GM23338 (cell line): Measurements from ENCODE around the gene ADCY5.

ENCODE experiments used
- CREB1 ChIP-seq: fragments of 250-450 bp; sonication (Bioruptor Pico); IDR thresholded peaks from 2 replicates; pipeline ENCODE4 v1.5.0; 2020; ENCODE audit warnings: low read depth, mild to moderate bottlenecking, moderate library complexity
- CTCF ChIP-seq, 2 experiments: fragments of 200-600 bp in 1 of 2; sonication (generic) in 1 of 2; conservative IDR thresholded peaks; 2 replicates each; pipeline versions ENCODE4 v1.5.1 to v1.6.1; 2016 to 2017; ENCODE audit warnings: antibody characterized with exemption in 2 of 2, low read depth in 2 of 2, mild to moderate bottlenecking in 2 of 2, moderate library complexity in 1 of 2
- EZH2 ChIP-seq: fragments of 200-600 bp; sonication (generic); IDR thresholded peaks from one replicate; pipeline ENCODE4 v1.8.0; 2017; ENCODE audit warnings: antibody characterized with exemption, mild to moderate bottlenecking, low read depth; ENCODE audit not compliant: unreplicated experiment
- EZH2phosphoT487 ChIP-seq: fragments of 200-600 bp; sonication (generic); IDR thresholded peaks from one replicate; pipeline ENCODE4 v1.8.1; 2018; ENCODE audit warnings: antibody characterized with exemption; ENCODE audit not compliant: unreplicated experiment
- POLR2AphosphoS5 ChIP-seq: IDR thresholded peaks from 2 replicates; pipeline ENCODE4 v1.6.1; 2016; ENCODE audit warnings: antibody characterized with exemption, low read depth
- STAT1 ChIP-seq: IDR thresholded peaks from one replicate; pipeline ENCODE4 v1.6.1; 2016; ENCODE audit warnings: antibody characterized with exemption; ENCODE audit not compliant: unreplicated experiment
- TF ChIP-seq, protein P1 (sequence below): IDR thresholded peaks from 2 replicates; pipeline ENCODE4 v1.6.1; 2016; ENCODE audit warnings: antibody characterized with exemption
- TF ChIP-seq, protein P2 (sequence below): IDR thresholded peaks from one replicate; pipeline ENCODE4 v1.6.1; 2018; ENCODE audit warnings: antibody characterized with exemption; ENCODE audit not compliant: unreplicated experiment

DNA sequence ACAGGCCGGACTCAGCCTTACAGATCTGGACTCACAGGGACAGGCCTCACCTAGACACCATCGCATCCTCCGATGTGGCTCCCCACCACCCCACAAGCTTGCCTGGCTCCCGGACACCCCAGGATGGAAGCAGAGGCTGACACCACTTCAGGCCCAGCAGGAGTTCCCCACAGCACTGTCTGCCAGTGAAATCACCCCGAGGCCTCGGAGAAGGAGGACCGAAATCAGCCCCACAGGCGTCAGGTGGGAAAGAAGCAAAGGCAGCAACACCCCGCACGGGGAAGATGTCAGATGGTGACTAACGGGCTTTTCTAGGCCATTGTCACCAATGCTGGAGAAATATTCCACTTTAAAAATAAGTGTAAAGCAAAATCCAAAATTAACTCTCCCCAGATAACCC lies 18.6 kb downstream of the ADCY5 start:
- TF ChIP-seq CTCF (conservative IDR thresholded peaks at IDR 0.05; ENCODE audit: low read depth in 2 of 2) (no peak), POLR2AphosphoS5 (no peak), CREB1 (no peak), EZH2phosphoT487 (no peak), EZH2 (no peak), STAT1 (no peak)
- TF ChIP-seq, protein P1, sequence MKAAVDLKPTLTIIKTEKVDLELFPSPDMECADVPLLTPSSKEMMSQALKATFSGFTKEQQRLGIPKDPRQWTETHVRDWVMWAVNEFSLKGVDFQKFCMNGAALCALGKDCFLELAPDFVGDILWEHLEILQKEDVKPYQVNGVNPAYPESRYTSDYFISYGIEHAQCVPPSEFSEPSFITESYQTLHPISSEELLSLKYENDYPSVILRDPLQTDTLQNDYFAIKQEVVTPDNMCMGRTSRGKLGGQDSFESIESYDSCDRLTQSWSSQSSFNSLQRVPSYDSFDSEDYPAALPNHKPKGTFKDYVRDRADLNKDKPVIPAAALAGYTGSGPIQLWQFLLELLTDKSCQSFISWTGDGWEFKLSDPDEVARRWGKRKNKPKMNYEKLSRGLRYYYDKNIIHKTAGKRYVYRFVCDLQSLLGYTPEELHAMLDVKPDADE = no peak
- TF ChIP-seq, protein P2, sequence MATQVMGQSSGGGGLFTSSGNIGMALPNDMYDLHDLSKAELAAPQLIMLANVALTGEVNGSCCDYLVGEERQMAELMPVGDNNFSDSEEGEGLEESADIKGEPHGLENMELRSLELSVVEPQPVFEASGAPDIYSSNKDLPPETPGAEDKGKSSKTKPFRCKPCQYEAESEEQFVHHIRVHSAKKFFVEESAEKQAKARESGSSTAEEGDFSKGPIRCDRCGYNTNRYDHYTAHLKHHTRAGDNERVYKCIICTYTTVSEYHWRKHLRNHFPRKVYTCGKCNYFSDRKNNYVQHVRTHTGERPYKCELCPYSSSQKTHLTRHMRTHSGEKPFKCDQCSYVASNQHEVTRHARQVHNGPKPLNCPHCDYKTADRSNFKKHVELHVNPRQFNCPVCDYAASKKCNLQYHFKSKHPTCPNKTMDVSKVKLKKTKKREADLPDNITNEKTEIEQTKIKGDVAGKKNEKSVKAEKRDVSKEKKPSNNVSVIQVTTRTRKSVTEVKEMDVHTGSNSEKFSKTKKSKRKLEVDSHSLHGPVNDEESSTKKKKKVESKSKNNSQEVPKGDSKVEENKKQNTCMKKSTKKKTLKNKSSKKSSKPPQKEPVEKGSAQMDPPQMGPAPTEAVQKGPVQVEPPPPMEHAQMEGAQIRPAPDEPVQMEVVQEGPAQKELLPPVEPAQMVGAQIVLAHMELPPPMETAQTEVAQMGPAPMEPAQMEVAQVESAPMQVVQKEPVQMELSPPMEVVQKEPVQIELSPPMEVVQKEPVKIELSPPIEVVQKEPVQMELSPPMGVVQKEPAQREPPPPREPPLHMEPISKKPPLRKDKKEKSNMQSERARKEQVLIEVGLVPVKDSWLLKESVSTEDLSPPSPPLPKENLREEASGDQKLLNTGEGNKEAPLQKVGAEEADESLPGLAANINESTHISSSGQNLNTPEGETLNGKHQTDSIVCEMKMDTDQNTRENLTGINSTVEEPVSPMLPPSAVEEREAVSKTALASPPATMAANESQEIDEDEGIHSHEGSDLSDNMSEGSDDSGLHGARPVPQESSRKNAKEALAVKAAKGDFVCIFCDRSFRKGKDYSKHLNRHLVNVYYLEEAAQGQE = no peak
